ENCODE data around the gene GRIA4.

- no peak for TF ChIP-seq CTCF (IDR thresholded peaks at IDR 0.05; ENCODE audit: insufficient read depth, low read depth, low read length)
- TF ChIP-seq EZH2 (IDR thresholded peaks at IDR 0.05; ENCODE audit: insufficient read depth, low read length) = no peak
Measured at GRCh38 chr11:105953886-105954285, 344.0 kb downstream of the GRIA4 start.
